Thyroid gland (tissue), 4 donors: ENCODE data around the gene CFAP210.

Experiments used
- CTCF ChIP-seq, 6 experiments: fragments of 200-600 bp in 3 of 6; fragments of 450-650 bp in 3 of 6; sonication (generic) in 3 of 6; IDR thresholded peaks; one replicate each; pipeline ENCODE4 v1.5.1; 2016 to 2019; ENCODE audit warnings: antibody characterized with exemption in 6 of 6, mild to moderate bottlenecking in 2 of 6, inconsistent platforms in 1 of 6, moderate library complexity in 1 of 6
- POLR2A ChIP-seq, 2 donors: fragments of 450-650 bp; IDR thresholded peaks; one replicate each; pipeline ENCODE4 v1.6.1; 2017; ENCODE audit warnings: antibody characterized with exemption in 2 of 2, mild to moderate bottlenecking in 2 of 2, moderate library complexity in 1 of 2

DNA sequence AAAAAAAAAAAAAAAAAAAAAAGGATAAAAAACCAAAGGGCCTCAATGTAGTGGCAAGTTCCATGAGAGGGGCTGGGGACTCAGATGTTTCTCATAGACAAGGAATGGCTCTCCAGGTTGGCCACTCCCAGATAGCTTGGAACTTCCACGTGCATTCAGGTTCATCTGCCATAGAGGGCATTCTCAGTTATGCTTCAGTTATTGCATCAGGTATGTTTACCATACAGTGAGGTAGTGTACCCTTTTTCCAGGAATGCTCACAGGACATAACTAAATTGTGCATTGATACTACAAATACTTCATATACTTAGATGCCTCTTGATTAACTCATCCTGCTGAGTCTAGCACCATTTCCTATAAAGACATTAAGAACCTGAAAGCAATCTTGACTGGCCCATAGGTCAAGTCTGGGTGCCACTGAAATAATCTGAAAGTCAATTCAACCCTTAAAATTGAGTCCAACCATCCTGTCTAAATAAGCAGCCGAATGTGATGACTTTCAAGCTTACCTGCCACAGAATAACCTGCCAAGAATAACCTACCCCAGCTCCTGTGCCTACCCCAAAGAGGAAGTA lies 24.8 kb upstream of the CFAP210 start:
- no peak for TF ChIP-seq CTCF (IDR thresholded peaks at IDR 0.05)
- TF ChIP-seq POLR2A (IDR thresholded peaks at IDR 0.05): no peak
